Trophoblast cell (in vitro differentiated cells and primary cell): ENCODE data around the gene CLCF1.

ENCODE experiments used
- DNase-seq, 2 donors: peaks; one replicate each; pipeline ENCODE4 v3.0.0-alpha.2; 2016
- H2AFZ ChIP-seq: 2 replicates; pipeline ENCODE4 v1.6.1; 2013; ENCODE audit warnings: low read length, moderate library complexity, mild to moderate bottlenecking; ENCODE audit not compliant: insufficient read depth, poor library complexity
- H2AK5ac ChIP-seq: 2 replicates; pipeline ENCODE4 v1.6.1; 2013; ENCODE audit warnings: mild to moderate bottlenecking, low read length
- H2BK120ac ChIP-seq: 2 replicates; pipeline ENCODE4 v1.6.1; 2013; ENCODE audit warnings: low read length, mild to moderate bottlenecking, moderate library complexity; ENCODE audit not compliant: insufficient read depth, poor library complexity
- H2BK12ac ChIP-seq: 2 replicates; pipeline ENCODE4 v1.6.1; 2013; ENCODE audit warnings: mild to moderate bottlenecking, low read length, moderate library complexity
- H2BK5ac ChIP-seq: 2 replicates; pipeline ENCODE4 v1.6.1; 2013; ENCODE audit warnings: low read length, low read depth, moderate library complexity, mild to moderate bottlenecking; ENCODE audit not compliant: poor library complexity
- H3K14ac ChIP-seq: 2 replicates; pipeline ENCODE4 v1.6.1; 2013; ENCODE audit warnings: mild to moderate bottlenecking, low read length
- H3K18ac ChIP-seq: 2 replicates; pipeline ENCODE4 v1.6.1; 2013; ENCODE audit warnings: mild to moderate bottlenecking, low read length
- H3K23ac ChIP-seq: 2 replicates; pipeline ENCODE4 v1.6.1; 2013; ENCODE audit warnings: low read length
- H3K27ac ChIP-seq: 2 replicates; pipeline ENCODE4 v1.5.1; 2013; ENCODE audit warnings: low read depth, mild to moderate bottlenecking, inconsistent platforms, low read length, moderate library complexity
- H3K27me3 ChIP-seq: 2 replicates; pipeline ENCODE4 v1.6.1; 2013; ENCODE audit warnings: inconsistent platforms, mild to moderate bottlenecking, low read length, moderate library complexity; ENCODE audit not compliant: insufficient read depth
- H3K36me3 ChIP-seq, 2 experiments: 1 replicate in 1 of 2; 2 replicates in 1 of 2; pipeline ENCODE4 v1.6.1; 2013; ENCODE audit warnings: low read length in 2 of 2, mild to moderate bottlenecking in 2 of 2, moderate library complexity in 1 of 2; ENCODE audit not compliant: insufficient read depth in 2 of 2, control insufficient read depth in 1 of 2
- H3K4ac ChIP-seq: 2 replicates; pipeline ENCODE4 v1.6.1; 2013; ENCODE audit warnings: low read depth, mild to moderate bottlenecking, low read length, moderate library complexity
- H3K4me1 ChIP-seq, 2 experiments: 1 replicate in 1 of 2; 2 replicates in 1 of 2; pipeline ENCODE4 v1.6.1; 2013; ENCODE audit warnings: low read length in 2 of 2, mild to moderate bottlenecking in 2 of 2, moderate library complexity in 1 of 2; ENCODE audit not compliant: insufficient read depth in 2 of 2, control insufficient read depth in 1 of 2
- H3K4me2 ChIP-seq: 2 replicates; pipeline ENCODE4 v1.6.1; 2013; ENCODE audit warnings: inconsistent platforms, mild to moderate bottlenecking, low read length, moderate library complexity
- H3K4me3 ChIP-seq: 2 replicates; pipeline ENCODE4 v1.5.1; 2013; ENCODE audit warnings: mild to moderate bottlenecking, low read depth, low read length, inconsistent platforms
- H3K79me1 ChIP-seq: one replicate; pipeline ENCODE4 v1.6.1; 2013; ENCODE audit warnings: low read length
- H3K79me2 ChIP-seq: 2 replicates; pipeline ENCODE4 v1.6.1; 2013; ENCODE audit warnings: low read length, mild to moderate bottlenecking; ENCODE audit not compliant: control insufficient read depth, insufficient read depth, poor library complexity
- H3K9ac ChIP-seq: 2 replicates; pipeline ENCODE4 v1.6.1; 2013; ENCODE audit warnings: mild to moderate bottlenecking, low read length
- H3K9me3 ChIP-seq: 2 replicates; pipeline ENCODE4 v1.6.1; 2013; ENCODE audit warnings: low read depth, mild to moderate bottlenecking, control low read depth, inconsistent platforms, low read length; ENCODE audit not compliant: insufficient read depth
- H4K12ac ChIP-seq: 2 replicates; pipeline ENCODE4 v1.6.1; 2013; ENCODE audit warnings: low read depth, mild to moderate bottlenecking, low read length, moderate library complexity
- H4K8ac ChIP-seq: 2 replicates; pipeline ENCODE4 v1.6.1; 2013; ENCODE audit warnings: low read depth, mild to moderate bottlenecking, low read length, moderate library complexity
- H4K91ac ChIP-seq: one replicate; pipeline ENCODE4 v1.6.1; 2013; ENCODE audit warnings: low read depth, mild to moderate bottlenecking, low read length, moderate library complexity
- WGBS: extraction: QIAGEN DNeasy Blood & Tissue Kit; methylation state at CpG from one replicate; pipeline ENCODE4 v1.1.7; 2013; ENCODE audit warnings: missing lambda C conversion rate; ENCODE audit not compliant: insufficient read length, insufficient coverage; ENCODE audit errors: extremely low coverage; 5-methylcytosine and 5-hydroxymethylcytosine counted together

The CLCF1 gene

DNA sequence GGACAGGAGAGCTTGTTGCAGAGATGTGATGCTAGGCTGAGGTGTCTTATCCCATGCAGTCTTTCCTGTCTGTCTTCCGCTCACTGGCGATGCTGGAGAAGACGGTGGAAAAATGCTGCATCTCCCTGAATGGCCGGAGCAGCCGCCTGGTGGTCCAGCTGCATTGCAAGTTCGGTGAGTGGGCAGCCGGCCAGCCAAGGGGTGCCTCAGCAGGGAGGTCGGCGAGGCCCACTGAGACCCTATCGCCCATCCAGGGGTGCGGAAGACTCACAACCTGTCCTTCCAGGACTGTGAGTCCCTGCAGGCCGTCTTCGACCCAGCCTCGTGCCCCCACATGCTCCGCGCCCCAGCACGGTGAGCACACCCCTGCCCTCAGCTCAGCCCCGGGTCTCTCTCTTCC, 20.0 kb upstream of the CLCF1 start:
- no peak overlapping the region for H3K14ac ChIP-seq
- H3K36me3 ChIP-seq: peaks cover 31 to 40% of the 10 kb centered on the region in 2 experiments
- H3K27ac ChIP-seq: no peak overlapping the region
- DNase-seq: no peak
- H3K23ac ChIP-seq: no peak overlapping the region
- H4K8ac ChIP-seq: no peak overlapping the region
- H2BK120ac ChIP-seq: no peak overlapping the region
- no peak overlapping the region for H3K4me3 ChIP-seq
- H2BK12ac ChIP-seq: no peak overlapping the region
- H3K9me3 ChIP-seq: no peaks in the 10 kb centered on the region
- H3K4me2 ChIP-seq: no peak overlapping the region
- H3K9ac ChIP-seq: no peak overlapping the region
- H4K91ac ChIP-seq: no peak overlapping the region
- no peak overlapping the region for H4K12ac ChIP-seq
- no CpG with 5 or more reads among the region's 18 CpGs for WGBS
- H3K27me3 ChIP-seq: no peaks in the 10 kb centered on the region
- no peak overlapping the region for H2BK5ac ChIP-seq
- no peak overlapping the region for H3K4ac ChIP-seq
- no peak overlapping the region for H3K18ac ChIP-seq
- peaks cover 7% of the 10 kb centered on the region for H3K79me1 ChIP-seq
- H3K4me1 ChIP-seq: peaks cover 6 to 10% of the 10 kb centered on the region in 2 experiments
- no peak overlapping the region for H2AK5ac ChIP-seq
- no peak overlapping the region for H2AFZ ChIP-seq
- peaks cover 6% of the 10 kb centered on the region for H3K79me2 ChIP-seq

DNA sequence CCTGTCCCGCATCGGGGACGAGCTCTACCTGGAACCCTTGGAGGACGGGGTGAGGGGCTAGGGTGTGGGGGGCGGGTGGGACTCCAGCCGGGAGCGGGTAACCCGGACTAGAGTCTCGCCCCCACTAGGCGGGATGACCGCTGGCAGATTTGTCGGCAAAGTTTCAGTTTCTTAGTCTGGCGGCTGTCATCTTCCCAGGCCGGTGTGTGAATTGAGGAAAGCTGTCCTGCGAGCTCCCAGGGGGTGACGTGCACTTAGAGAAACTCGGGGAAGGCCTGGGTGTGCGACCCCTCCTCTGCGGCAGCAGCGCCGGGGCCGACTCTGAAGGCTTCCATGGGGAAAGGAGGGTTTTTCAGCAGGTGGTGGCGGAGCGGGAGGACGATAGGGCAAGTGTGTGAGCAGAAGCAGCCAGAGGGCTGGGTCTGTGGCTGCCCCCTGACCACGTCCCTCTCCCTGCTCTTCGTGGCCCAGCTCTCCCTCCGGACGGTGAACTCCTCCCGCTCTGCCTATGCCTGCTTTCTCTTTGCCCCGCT, 18.9 kb upstream of the CLCF1 start:
- H4K8ac ChIP-seq: peak overlapping the region; percentile 84
- peak overlapping the region; percentile 84 for H3K9ac ChIP-seq
- peaks cover 6% of the 10 kb centered on the region for H3K79me2 ChIP-seq
- H3K9me3 ChIP-seq: no peaks in the 10 kb centered on the region
- H3K27ac ChIP-seq: no peak overlapping the region
- H3K18ac ChIP-seq: peak overlapping the region; percentile 54
- H3K4me1 ChIP-seq: peaks cover 6 to 10% of the 10 kb centered on the region in 2 experiments
- peak in 1 of 2 donors; percentile 21 for DNase-seq
- no peak overlapping the region for H2BK5ac ChIP-seq
- peak overlapping the region; percentile 62 for H2BK120ac ChIP-seq
- peak overlapping the region; percentile 89 for H3K4me3 ChIP-seq
- H4K91ac ChIP-seq: peak overlapping the region; percentile 28
- H2BK12ac ChIP-seq: no peak overlapping the region
- peak overlapping the region; percentile 30 for H3K4ac ChIP-seq
- no peak overlapping the region for H3K23ac ChIP-seq
- no CpG with 5 or more reads among the region's 31 CpGs for WGBS
- peak overlapping the region; percentile 92 for H3K4me2 ChIP-seq
- H3K36me3 ChIP-seq: peaks cover 20 to 28% of the 10 kb centered on the region in 2 experiments
- peak overlapping the region; percentile 71 for H2AFZ ChIP-seq
- H3K27me3 ChIP-seq: no peaks in the 10 kb centered on the region
- H4K12ac ChIP-seq: no peak overlapping the region
- H2AK5ac ChIP-seq: peak overlapping the region; percentile 3
- peaks cover 7% of the 10 kb centered on the region for H3K79me1 ChIP-seq
- H3K14ac ChIP-seq: peak overlapping the region; percentile 69

DNA sequence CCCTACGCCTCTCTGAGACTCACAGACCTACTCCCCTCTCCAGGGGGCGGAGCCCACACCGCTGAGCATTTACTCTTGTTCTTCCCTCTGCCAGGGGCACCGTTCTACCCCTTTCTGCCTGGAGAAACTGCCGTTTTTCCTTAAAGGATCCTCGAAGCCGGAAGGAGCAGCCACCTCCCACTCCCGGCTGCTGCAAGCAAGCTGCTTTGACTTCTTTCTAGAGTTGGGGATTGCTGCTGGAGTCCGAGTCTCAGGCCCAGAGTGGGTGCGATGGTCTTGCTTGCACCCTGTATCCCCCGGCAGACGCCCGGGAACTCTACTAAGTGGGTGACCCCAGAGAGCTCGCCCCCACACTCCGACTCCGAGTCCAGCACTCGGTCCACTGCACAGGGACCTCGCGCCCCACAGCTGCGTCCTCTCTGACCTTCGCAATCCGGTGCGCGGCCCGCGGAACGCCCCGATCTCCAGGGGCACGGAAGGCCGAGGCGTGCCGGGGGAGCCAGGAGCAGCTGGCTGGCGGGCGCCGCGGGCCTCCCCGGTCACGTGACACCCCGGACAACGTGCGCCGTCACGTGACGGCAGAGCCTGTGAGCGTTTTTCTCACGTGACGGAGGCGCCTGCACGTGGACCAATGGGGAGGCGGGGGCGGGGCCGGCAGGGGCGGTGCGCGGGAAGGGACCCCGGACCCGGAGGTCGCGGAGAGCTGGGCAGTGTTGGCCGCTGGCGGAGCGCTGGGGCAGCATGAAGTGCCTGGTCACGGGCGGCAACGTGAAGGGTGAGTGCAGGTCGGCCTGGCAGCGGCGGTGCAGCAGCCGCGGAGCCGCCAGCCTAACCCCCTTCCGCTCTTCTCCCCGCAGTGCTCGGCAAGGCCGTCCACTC, 18.1 kb upstream of the CLCF1 start, which contains the start of gene RAD9A:
TSS of gene RAD9A (plus strand) at position 683 of the 879 bp plus-strand sequence. CDS start at position 742, 59 bp downstream.
- Histone ChIP-seq H2BK12ac (no peak within 1 kb of the TSS), H3K79me1 (peaks cover 7% of the 10 kb centered on the region), H4K8ac (peak within 1 kb of the TSS; percentile 84), H3K27ac (peak within 1 kb of the TSS; percentile 18), H3K9ac (peak within 1 kb of the TSS; percentile 84), H3K4ac (peak within 1 kb of the TSS; percentile 30), H4K91ac (peak within 1 kb of the TSS; percentile 86), H4K12ac (peak within 1 kb of the TSS; percentile 71), H2AFZ (peak within 1 kb of the TSS; percentile 71), H3K23ac (no peak within 1 kb of the TSS), H3K4me3 (peak within 1 kb of the TSS; percentile 89), H3K27me3 (no peaks in the 10 kb centered on the region), H2BK120ac (peak within 1 kb of the TSS; percentile 62), H3K36me3 (peaks cover 18 to 22% of the 10 kb centered on the region in 2 experiments), H2AK5ac (peak within 1 kb of the TSS; percentile 3), H3K9me3 (no peaks in the 10 kb centered on the region), H3K4me1 (peaks cover 9 to 10% of the 10 kb centered on the region in 2 experiments), H2BK5ac (peak within 1 kb of the TSS; percentile 59), H3K79me2 (peaks cover 6% of the 10 kb centered on the region), H3K18ac (peak within 1 kb of the TSS; percentile 54), H3K14ac (peak within 1 kb of the TSS; percentile 70), H3K4me2 (peak within 1 kb of the TSS; percentile 92)
- WGBS: no CpG with 5 or more reads among the region's 75 CpGs
- peak; percentile 92 to 96 for DNase-seq

DNA sequence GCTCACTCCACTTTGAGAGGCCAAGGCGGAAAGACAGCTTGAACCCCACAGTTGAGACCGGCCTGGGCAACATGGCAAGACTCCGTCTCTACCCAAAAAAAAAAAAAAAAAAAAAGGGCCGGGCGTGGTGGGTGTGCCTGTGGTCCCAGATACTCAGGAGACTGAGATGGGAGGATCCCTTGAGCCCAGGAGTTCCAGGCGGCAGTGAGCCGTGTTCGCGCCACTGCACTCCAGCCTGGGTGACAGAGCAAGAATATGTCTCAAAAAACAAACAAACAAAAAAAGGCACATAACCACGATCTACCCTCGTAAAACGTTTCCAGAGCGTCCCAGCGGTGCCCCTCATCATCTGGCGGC, 17.5 kb upstream of the CLCF1 start:
- H4K8ac ChIP-seq: peak overlapping the region; percentile 83
- H3K4me1 ChIP-seq: peaks cover 9 to 10% of the 10 kb centered on the region in 2 experiments
- H3K23ac ChIP-seq: no peak overlapping the region
- no peak overlapping the region for H3K27ac ChIP-seq
- no peak overlapping the region for H2BK5ac ChIP-seq
- H4K91ac ChIP-seq: peak overlapping the region; percentile 86
- WGBS: no CpG with 5 or more reads among the region's 15 CpGs
- no peak overlapping the region for H2BK120ac ChIP-seq
- H3K4me2 ChIP-seq: peak overlapping the region; percentile 92
- peaks cover 7% of the 10 kb centered on the region for H3K79me1 ChIP-seq
- peak overlapping the region; percentile 43 for H3K18ac ChIP-seq
- peak overlapping the region; percentile 27 for H2AFZ ChIP-seq
- H3K9ac ChIP-seq: peak overlapping the region; percentile 78
- H3K79me2 ChIP-seq: peaks cover 6% of the 10 kb centered on the region
- H3K14ac ChIP-seq: no peak overlapping the region
- H3K36me3 ChIP-seq: peaks cover 15 to 16% of the 10 kb centered on the region in 2 experiments
- H3K9me3 ChIP-seq: no peaks in the 10 kb centered on the region
- peak overlapping the region; percentile 71 for H4K12ac ChIP-seq
- H3K27me3 ChIP-seq: no peaks in the 10 kb centered on the region
- DNase-seq: no peak
- no peak overlapping the region for H2AK5ac ChIP-seq
- H3K4ac ChIP-seq: peak overlapping the region; percentile 12
- peak overlapping the region; percentile 76 for H3K4me3 ChIP-seq
- no peak overlapping the region for H2BK12ac ChIP-seq
